Stimulated activated naive CD8-positive, alpha-beta T cell treated with anti-CD3 and anti-CD28 coated beads, Interleukin-15, Interleukin-2, amounts not matched to agents 100 ng/mL and 50 ng/mL, for 24 hours (primary cell): Measurements from ENCODE around the gene BGLAP.

ENCODE experiments used
- H3K27ac Mint-ChIP-seq: one replicate; pipeline ENCODE4 v1.8.0; 2021; ENCODE audit warnings: mild to moderate bottlenecking, mixed read lengths
- H3K27me3 Mint-ChIP-seq: one replicate; pipeline ENCODE4 v1.8.0; 2021; ENCODE audit warnings: mixed read lengths
- H3K36me3 Mint-ChIP-seq: one replicate; pipeline ENCODE4 v1.8.0; 2021; ENCODE audit warnings: low read depth, mixed read lengths
- H3K4me1 Mint-ChIP-seq: one replicate; pipeline ENCODE4 v1.8.0; 2021; ENCODE audit warnings: low read depth, mixed read lengths
- H3K4me3 Mint-ChIP-seq: one replicate; pipeline ENCODE4 v1.8.0; 2021; ENCODE audit warnings: mild to moderate bottlenecking, mixed read lengths
- H3K9me3 Mint-ChIP-seq: one replicate; pipeline ENCODE4 v1.8.0; 2021; ENCODE audit warnings: mixed read lengths

BGLAP gene

GRCh38 chr1:156241926-156242325 lies at the start of gene BGLAP:
Gene BGLAP, plus strand, starts transcription at chr1:156242184. Its CDS starts 48 bp downstream, at chr1:156242232.
- peaks cover 33% of the 10 kb centered on the region for H3K4me1 Mint-ChIP-seq
- H3K4me3 Mint-ChIP-seq: no peak within 1 kb of the TSS
- peaks cover 37% of the 10 kb centered on the region for H3K36me3 Mint-ChIP-seq
- no peaks in the 10 kb centered on the region for H3K9me3 Mint-ChIP-seq
- no peaks in the 10 kb centered on the region for H3K27me3 Mint-ChIP-seq
- H3K27ac Mint-ChIP-seq: peak within 1 kb of the TSS; percentile 36

- Mint-ChIP-seq H3K36me3 (peaks cover 38% of the 10 kb centered on the region), H3K4me1 (peaks cover 62% of the 10 kb centered on the region), H3K27me3 (no peaks in the 10 kb centered on the region), H3K9me3 (no peaks in the 10 kb centered on the region), H3K27ac (peak overlapping the region; percentile 94), H3K4me3 (peak overlapping the region; percentile 100)
Observed at GRCh38 chr1:156193208-156193487, 48.8 kb upstream of the BGLAP start.

- Mint-ChIP-seq H3K4me3 (peak within 1 kb of the TSS; percentile 100), H3K27ac (peak within 1 kb of the TSS; percentile 94)
Observed at GRCh38 chr1:156193488-156194299, 48.3 kb upstream of the BGLAP start, which contains the start of gene SLC25A44. Gene SLC25A44, plus strand, starts transcription at chr1:156194104. Its CDS starts 5,744 bp downstream, at chr1:156199848.

GRCh38 chr1:156194300-156194652 lies 47.7 kb upstream of the BGLAP start:
- H3K27ac Mint-ChIP-seq: peak overlapping the region; percentile 94
- H3K4me1 Mint-ChIP-seq: peaks cover 73% of the 10 kb centered on the region
- no peaks in the 10 kb centered on the region for H3K9me3 Mint-ChIP-seq
- peaks cover 49% of the 10 kb centered on the region for H3K36me3 Mint-ChIP-seq
- peak overlapping the region; percentile 100 for H3K4me3 Mint-ChIP-seq
- no peaks in the 10 kb centered on the region for H3K27me3 Mint-ChIP-seq

More at GRCh38 chr1:156193488-156194299, 48.3 kb upstream of the BGLAP start, which contains the start of gene SLC25A44:
- Mint-ChIP-seq H3K27me3 (no peaks in the 10 kb centered on the region), H3K9me3 (no peaks in the 10 kb centered on the region), H3K4me1 (peaks cover 67% of the 10 kb centered on the region), H3K36me3 (peaks cover 44% of the 10 kb centered on the region)

- Mint-ChIP-seq H3K9me3 (no peaks in the 10 kb centered on the region), H3K27me3 (no peaks in the 10 kb centered on the region), H3K4me1 (peaks cover 88% of the 10 kb centered on the region), H3K4me3 (peak overlapping the region; percentile 100), H3K36me3 (peaks cover 63% of the 10 kb centered on the region), H3K27ac (peak overlapping the region; percentile 83)
Observed at GRCh38 chr1:156195853-156196252, 46.1 kb upstream of the BGLAP start.

GRCh38 chr1:156196445-156196844 lies 45.5 kb upstream of the BGLAP start:
- H3K9me3 Mint-ChIP-seq: no peaks in the 10 kb centered on the region
- no peaks in the 10 kb centered on the region for H3K27me3 Mint-ChIP-seq
- H3K36me3 Mint-ChIP-seq: peaks cover 63% of the 10 kb centered on the region
- H3K4me3 Mint-ChIP-seq: peak overlapping the region; percentile 100
- peaks cover 87% of the 10 kb centered on the region for H3K4me1 Mint-ChIP-seq
- H3K27ac Mint-ChIP-seq: peak overlapping the region; percentile 83

GRCh38 chr1:156198831-156199349 lies 43.1 kb upstream of the BGLAP start:
- peaks cover 57% of the 10 kb centered on the region for H3K36me3 Mint-ChIP-seq
- no peaks in the 10 kb centered on the region for H3K9me3 Mint-ChIP-seq
- peaks cover 66% of the 10 kb centered on the region for H3K4me1 Mint-ChIP-seq
- no peak overlapping the region for H3K27ac Mint-ChIP-seq
- H3K27me3 Mint-ChIP-seq: no peaks in the 10 kb centered on the region
- peak overlapping the region; percentile 100 for H3K4me3 Mint-ChIP-seq

GRCh38 chr1:156200044-156200443 lies 41.9 kb upstream of the BGLAP start:
- H3K4me1 Mint-ChIP-seq: peaks cover 57% of the 10 kb centered on the region
- peaks cover 58% of the 10 kb centered on the region for H3K36me3 Mint-ChIP-seq
- H3K27ac Mint-ChIP-seq: no peak overlapping the region
- H3K4me3 Mint-ChIP-seq: peak overlapping the region; percentile 100
- H3K9me3 Mint-ChIP-seq: no peaks in the 10 kb centered on the region
- no peaks in the 10 kb centered on the region for H3K27me3 Mint-ChIP-seq

GRCh38 chr1:156203331-156203730 lies 38.7 kb upstream of the BGLAP start:
- H3K36me3 Mint-ChIP-seq: peaks cover 50% of the 10 kb centered on the region
- H3K9me3 Mint-ChIP-seq: no peaks in the 10 kb centered on the region
- H3K27ac Mint-ChIP-seq: no peak overlapping the region
- no peaks in the 10 kb centered on the region for H3K27me3 Mint-ChIP-seq
- peaks cover 29% of the 10 kb centered on the region for H3K4me1 Mint-ChIP-seq
- H3K4me3 Mint-ChIP-seq: no peak overlapping the region

GRCh38 chr1:156204686-156205085 lies 37.3 kb upstream of the BGLAP start:
- Mint-ChIP-seq H3K36me3 (peaks cover 50% of the 10 kb centered on the region), H3K4me1 (peaks cover 16% of the 10 kb centered on the region), H3K9me3 (no peaks in the 10 kb centered on the region), H3K27ac (no peak overlapping the region), H3K4me3 (no peak overlapping the region), H3K27me3 (no peaks in the 10 kb centered on the region)

GRCh38 chr1:156211243-156211642 lies 30.7 kb upstream of the BGLAP start:
- Mint-ChIP-seq H3K27ac (peak overlapping the region; percentile 98), H3K36me3 (peaks cover 73% of the 10 kb centered on the region), H3K4me3 (no peak overlapping the region), H3K4me1 (peaks cover 45% of the 10 kb centered on the region), H3K9me3 (no peaks in the 10 kb centered on the region), H3K27me3 (no peaks in the 10 kb centered on the region)

GRCh38 chr1:156212130-156212529 lies 29.9 kb upstream of the BGLAP start:
- H3K27ac Mint-ChIP-seq: peak overlapping the region; percentile 98
- H3K36me3 Mint-ChIP-seq: peaks cover 68% of the 10 kb centered on the region
- H3K4me1 Mint-ChIP-seq: peaks cover 50% of the 10 kb centered on the region
- H3K9me3 Mint-ChIP-seq: no peaks in the 10 kb centered on the region
- H3K4me3 Mint-ChIP-seq: peak overlapping the region; percentile 82
- no peaks in the 10 kb centered on the region for H3K27me3 Mint-ChIP-seq

- peak within 1 kb of the TSS; percentile 98 for H3K27ac Mint-ChIP-seq
- H3K27me3 Mint-ChIP-seq: no peaks in the 10 kb centered on the region
- peaks cover 61% of the 10 kb centered on the region for H3K36me3 Mint-ChIP-seq
- H3K4me1 Mint-ChIP-seq: peaks cover 59% of the 10 kb centered on the region
- no peaks in the 10 kb centered on the region for H3K9me3 Mint-ChIP-seq
- H3K4me3 Mint-ChIP-seq: peak within 1 kb of the TSS; percentile 82
Observed at GRCh38 chr1:156212833-156213643, 28.9 kb upstream of the BGLAP start, which contains the start of gene PMF1. Gene PMF1, plus strand, starts transcription at chr1:156213007. Its CDS starts 9 bp downstream, at chr1:156213016.

GRCh38 chr1:156213644-156213966 lies 28.4 kb upstream of the BGLAP start:
- Mint-ChIP-seq H3K4me3 (peak overlapping the region; percentile 82), H3K27me3 (no peaks in the 10 kb centered on the region), H3K4me1 (peaks cover 65% of the 10 kb centered on the region), H3K36me3 (peaks cover 57% of the 10 kb centered on the region), H3K27ac (peak overlapping the region; percentile 98), H3K9me3 (no peaks in the 10 kb centered on the region)
